ENCODE measurements around the gene MBD2.
A peak's percentile ranks its signal among the peaks of the same experiment; 100 is the strongest.
"Not testable (repeated sequence)": the region's sequence is repeated elsewhere in the genome, so short reads cannot be mapped to it uniquely, and the experiment has no call there.

Gene MBD2

GRCh38 chr18:54224379-54225014 lies at the start of gene MBD2:
TSS of gene MBD2 (minus strand) at chr18:54224669. CDS start at chr18:54224559, 110 bp downstream.
- DNase-seq: peak; percentile 98

- peak; percentile 86 for DNase-seq
These were observed 45.7 kb upstream of the MBD2 start for GRCh38 chr18:54269893-54270844.

- DNase-seq: no peak
These were observed 44.3 kb upstream of the MBD2 start for GRCh38 chr18:54268751-54269150.

- DNase-seq: no peak
These were observed 43.2 kb upstream of the MBD2 start for GRCh38 chr18:54267701-54268100.

- DNase-seq: peak; percentile 94
These were observed 39.5 kb upstream of the MBD2 start for GRCh38 chr18:54263904-54264336.

GRCh38 chr18:54261894-54262293 lies 37.4 kb upstream of the MBD2 start:
- DNase-seq: peak; percentile 90

- DNase-seq: peak; percentile 66
These were observed 36.1 kb upstream of the MBD2 start for GRCh38 chr18:54260396-54261072.

- DNase-seq: not testable (repeated sequence)
These were observed 33.3 kb upstream of the MBD2 start for GRCh38 chr18:54257818-54258217.

GRCh38 chr18:54257015-54257414 lies 32.5 kb upstream of the MBD2 start:
- DNase-seq: no peak

GRCh38 chr18:54255141-54255540 lies 30.7 kb upstream of the MBD2 start:
- no peak for DNase-seq

- DNase-seq: no peak
These were observed 29.8 kb upstream of the MBD2 start for GRCh38 chr18:54254265-54254758.

GRCh38 chr18:54251606-54252390 lies 27.3 kb upstream of the MBD2 start:
- no peak for DNase-seq

GRCh38 chr18:54250846-54251261 lies 26.4 kb upstream of the MBD2 start:
- peak; percentile 29 for DNase-seq

- DNase-seq: no peak
These were observed 23.2 kb upstream of the MBD2 start for GRCh38 chr18:54247511-54248175.

GRCh38 chr18:54242327-54242726 lies 17.9 kb upstream of the MBD2 start:
- DNase-seq: no peak

- no peak for DNase-seq
These were observed 17.0 kb upstream of the MBD2 start for GRCh38 chr18:54241483-54241882.

GRCh38 chr18:54240629-54241107 lies 16.2 kb upstream of the MBD2 start:
- DNase-seq: no peak

GRCh38 chr18:54239601-54240000 lies 15.1 kb upstream of the MBD2 start:
- DNase-seq: no peak

GRCh38 chr18:54239091-54239490 lies 14.6 kb upstream of the MBD2 start:
- DNase-seq: no peak

- DNase-seq: no peak
These were observed 13.9 kb upstream of the MBD2 start for GRCh38 chr18:54238173-54238936.

GRCh38 chr18:54235871-54236270 lies 11.4 kb upstream of the MBD2 start:
- no peak for DNase-seq

Measured in activated CD4-positive, alpha-beta T cell treated with anti-CD3 and anti-CD28 coated beads, Interleukin-10, Interleukin-2, amounts not matched to agents 100 ng/mL and 50 ng/mL, durations not matched to agents 16 hours and 8 hours (primary cell).